ENCODE results near the gene MS4A13. TPM values are rescaled to one million over a fixed set of nuclear protein-coding genes. Genes with fewer than 3 reads are reported as not detected.

MS4A13 gene
- total RNA-seq, 4 donors from 2014 or later: not detected

DNA sequence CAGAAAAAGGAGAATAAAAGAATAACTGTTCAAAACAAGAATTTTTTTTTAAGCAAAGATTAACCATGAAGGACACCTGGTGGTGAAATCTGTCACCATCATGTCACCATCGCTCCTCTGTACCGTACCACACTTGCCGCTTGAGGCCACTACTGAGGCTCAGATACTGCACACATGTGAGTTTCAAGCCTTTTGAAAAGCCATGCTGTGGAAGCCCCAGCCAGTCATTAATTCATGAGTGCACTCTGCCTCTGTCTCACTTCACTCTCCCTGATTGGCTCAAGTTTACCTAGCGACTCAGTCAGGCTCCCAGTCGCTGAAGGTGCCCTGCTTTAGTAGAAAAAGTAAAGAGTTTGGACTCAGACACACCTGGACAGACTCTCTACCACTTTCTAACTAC lies 29.2 kb upstream of the MS4A13 start:
- Histone ChIP-seq H3K27me3 (no peaks in the 10 kb centered on the region), H3K36me3 (no peaks in the 10 kb centered on the region), H3K9me3 (no peaks in the 10 kb centered on the region), H3K27ac (no peak overlapping the region), H3K4me1 (no peaks in the 10 kb centered on the region), H3K4me3 (no peak overlapping the region)
- DNase-seq: peak in 2 of 3 donors; percentile 65 to 78
- TF ChIP-seq POLR2A (IDR thresholded peaks at IDR 0.05): no peak
- TF ChIP-seq, protein P1, sequence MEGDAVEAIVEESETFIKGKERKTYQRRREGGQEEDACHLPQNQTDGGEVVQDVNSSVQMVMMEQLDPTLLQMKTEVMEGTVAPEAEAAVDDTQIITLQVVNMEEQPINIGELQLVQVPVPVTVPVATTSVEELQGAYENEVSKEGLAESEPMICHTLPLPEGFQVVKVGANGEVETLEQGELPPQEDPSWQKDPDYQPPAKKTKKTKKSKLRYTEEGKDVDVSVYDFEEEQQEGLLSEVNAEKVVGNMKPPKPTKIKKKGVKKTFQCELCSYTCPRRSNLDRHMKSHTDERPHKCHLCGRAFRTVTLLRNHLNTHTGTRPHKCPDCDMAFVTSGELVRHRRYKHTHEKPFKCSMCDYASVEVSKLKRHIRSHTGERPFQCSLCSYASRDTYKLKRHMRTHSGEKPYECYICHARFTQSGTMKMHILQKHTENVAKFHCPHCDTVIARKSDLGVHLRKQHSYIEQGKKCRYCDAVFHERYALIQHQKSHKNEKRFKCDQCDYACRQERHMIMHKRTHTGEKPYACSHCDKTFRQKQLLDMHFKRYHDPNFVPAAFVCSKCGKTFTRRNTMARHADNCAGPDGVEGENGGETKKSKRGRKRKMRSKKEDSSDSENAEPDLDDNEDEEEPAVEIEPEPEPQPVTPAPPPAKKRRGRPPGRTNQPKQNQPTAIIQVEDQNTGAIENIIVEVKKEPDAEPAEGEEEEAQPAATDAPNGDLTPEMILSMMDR (IDR thresholded peaks at IDR 0.05): peak; percentile 59 to 73 (median 66)

GRCh38 chr11:60492488-60493009 lies 22.6 kb upstream of the MS4A13 start, which contains the start of gene MS4A12:
Gene MS4A12, plus strand, starts transcription at chr11:60492778. Its CDS starts 4,541 bp downstream, at chr11:60497319.
- Histone ChIP-seq H3K27ac (no peak within 1 kb of the TSS), H3K4me1 (no peaks in the 10 kb centered on the region), H3K9me3 (no peaks in the 10 kb centered on the region), H3K27me3 (no peaks in the 10 kb centered on the region), H3K36me3 (no peaks in the 10 kb centered on the region), H3K4me3 (no peak within 1 kb of the TSS)
- no peak for TF ChIP-seq POLR2A (IDR thresholded peaks at IDR 0.05)
- TF ChIP-seq, protein P1 (IDR thresholded peaks at IDR 0.05): no peak
- no peak for DNase-seq

DNA sequence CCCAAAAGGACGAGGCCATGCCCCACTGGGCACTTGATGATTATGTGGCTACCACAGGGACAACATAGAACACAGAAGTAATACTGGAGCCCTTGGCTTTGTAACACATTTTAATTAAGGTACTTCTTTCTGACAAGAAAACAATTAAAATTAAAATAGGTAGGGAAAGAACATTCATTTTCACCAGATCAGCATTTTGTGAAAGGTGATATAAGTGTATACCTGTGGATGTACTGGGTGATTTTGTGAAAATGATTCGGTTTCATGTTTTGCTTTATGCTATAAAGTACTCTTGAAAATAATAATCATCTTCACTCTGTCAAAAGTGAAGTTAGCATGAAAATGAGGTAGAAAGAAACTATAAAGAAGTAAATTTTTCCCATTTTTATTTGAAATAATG lies 21.7 kb upstream of the MS4A13 start:
- Histone ChIP-seq H3K9me3 (no peaks in the 10 kb centered on the region), H3K4me3 (no peak overlapping the region), H3K4me1 (no peaks in the 10 kb centered on the region), H3K36me3 (no peaks in the 10 kb centered on the region), H3K27ac (no peak overlapping the region), H3K27me3 (no peaks in the 10 kb centered on the region)
- no peak for TF ChIP-seq POLR2A (IDR thresholded peaks at IDR 0.05)
- TF ChIP-seq, protein P1 (IDR thresholded peaks at IDR 0.05): no peak
- DNase-seq: no peak

GRCh38 chr11:60498399-60498798 lies 16.8 kb upstream of the MS4A13 start:
- no peaks in the 10 kb centered on the region for H3K9me3 ChIP-seq

GRCh38 chr11:60498853-60499252 lies 16.3 kb upstream of the MS4A13 start:
- no peaks in the 10 kb centered on the region for H3K9me3 ChIP-seq
- H3K4me3 ChIP-seq: no peak overlapping the region
- peak overlapping the region in 2 of 4 donors; percentile 24 to 33 for H3K27ac ChIP-seq
- H3K27me3 ChIP-seq: no peaks in the 10 kb centered on the region
- peaks cover 0 to 17% (median 0%) of the 10 kb centered on the region in 4 donors for H3K4me1 ChIP-seq
- TF ChIP-seq POLR2A (IDR thresholded peaks at IDR 0.05): no peak
- TF ChIP-seq, protein P1 (IDR thresholded peaks at IDR 0.05): no peak
- DNase-seq: peak in 2 of 3 donors; percentile 23 to 61
- no peaks in the 10 kb centered on the region for H3K36me3 ChIP-seq

More at GRCh38 chr11:60498399-60498798, 16.8 kb upstream of the MS4A13 start:
- Histone ChIP-seq H3K4me3 (no peak overlapping the region), H3K4me1 (peaks cover 0 to 17% (median 0%) of the 10 kb centered on the region in 4 donors), H3K36me3 (no peaks in the 10 kb centered on the region), H3K27ac (peak overlapping the region in 1 of 4 donors; percentile 33), H3K27me3 (no peaks in the 10 kb centered on the region)
- no peak for DNase-seq
- TF ChIP-seq, protein P1 (IDR thresholded peaks at IDR 0.05): no peak
- no peak for TF ChIP-seq POLR2A (IDR thresholded peaks at IDR 0.05)

Data from Peyer's patch (tissue), 4 donors.